T47D (cell line): ENCODE data around the gene KASH5.
"Not testable (repeated sequence)": the region's sequence is repeated elsewhere in the genome, so short reads cannot be mapped to it uniquely, and the experiment has no call there.

Source experiments
- DNase-seq, 2 experiments: peaks; one replicate each; pipeline versions ENCODE4 v3.0.0 to v3.0.0-alpha.2; 2011 to 2012; ENCODE audit warnings: low read depth in 1 of 2, low spot score in 1 of 2
- JUND ChIP-seq: IDR thresholded peaks from 2 replicates; pipeline ENCODE4 v1.6.1; 2012; ENCODE audit warnings: low read depth
- in situ Hi-C: cut with HindIII; loops from 2 replicates; pipeline ENCODE4 v1.10.0; 2016; ENCODE audit warnings: low sequenced_read_pairs, low pct_unique_long_range_greater_than_20kb

The KASH5 gene

GRCh38 chr19:49455773-49456172, 67.7 kb downstream of the KASH5 start:
- DNase-seq: no peak
- in situ Hi-C loops: no loop called here
- no peak for TF ChIP-seq JUND

- DNase-seq: no peak
- in situ Hi-C loops: no loop called here
- no peak for TF ChIP-seq JUND
These were observed 68.3 kb downstream of the KASH5 start for GRCh38 chr19:49456326-49456725.

GRCh38 chr19:49458567-49458903, 70.5 kb downstream of the KASH5 start:
- DNase-seq: no peak
- TF ChIP-seq JUND: no peak
- in situ Hi-C loops: no loop called here

- no peak for TF ChIP-seq JUND
- in situ Hi-C loops: no loop called here
- no peak for DNase-seq
These were observed 71.3 kb downstream of the KASH5 start for GRCh38 chr19:49459388-49459787.

GRCh38 chr19:49461130-49461529, 73.1 kb downstream of the KASH5 start:
- in situ Hi-C loops, DNase-seq: not testable (repeated sequence)

- TF ChIP-seq JUND: no peak
- DNase-seq: no peak
- in situ Hi-C loops: no loop called here
These were observed 73.6 kb downstream of the KASH5 start for GRCh38 chr19:49461656-49462055.

GRCh38 chr19:49462492-49462891, 74.4 kb downstream of the KASH5 start:
- no peak for TF ChIP-seq JUND
- in situ Hi-C loops: no loop called here
- no peak for DNase-seq

GRCh38 chr19:49463960-49464740, 76.1 kb downstream of the KASH5 start:
- no peak for DNase-seq
- no peak for TF ChIP-seq JUND
- in situ Hi-C loops: no loop called here

- no peak for DNase-seq
- TF ChIP-seq JUND: no peak
- in situ Hi-C loops: no loop called here
These were observed 77.3 kb downstream of the KASH5 start for GRCh38 chr19:49465371-49465770.
